NCI-H2029 (cell line): ENCODE measurements around the gene CARMIL1.
A peak's percentile ranks its signal among the peaks of the same experiment; 100 is the strongest.
"Not testable (repeated sequence)": the region's sequence is repeated elsewhere in the genome, so short reads cannot be mapped to it uniquely, and the experiment has no call there.

Experiments
- DNase-seq: peaks from one replicate; lab custom pipeline; 2025; lab: John Stamatoyannopoulos, UW

Gene CARMIL1

DNA sequence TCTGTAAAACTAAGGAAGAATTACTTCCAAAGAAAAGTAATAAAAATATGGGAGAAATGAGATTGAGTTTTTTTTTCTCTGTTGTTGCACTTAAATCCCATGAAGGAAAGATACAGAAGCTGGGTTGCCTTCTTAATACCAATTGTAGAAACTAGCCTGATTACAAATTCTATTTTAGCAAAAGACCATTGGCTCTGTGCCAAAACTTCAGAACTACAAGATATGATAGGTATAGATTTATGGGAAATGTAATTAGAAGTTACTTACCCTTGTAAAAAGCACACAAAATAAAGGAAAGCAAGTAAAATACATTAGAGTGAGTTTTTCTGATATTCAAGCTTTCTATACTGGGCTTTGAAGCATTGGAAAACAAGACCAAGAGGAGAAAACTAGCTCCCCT, 299.4 kb downstream of the CARMIL1 start:
- DNase-seq = no peak

- DNase-seq = no peak
Measured at GRCh38 chr6:25579391-25579883, 300.3 kb downstream of the CARMIL1 start.

- no peak for DNase-seq
Measured at GRCh38 chr6:25579902-25580495, 300.8 kb downstream of the CARMIL1 start.

GRCh38 chr6:25582101-25582500, 302.9 kb downstream of the CARMIL1 start:
- no peak for DNase-seq

GRCh38 chr6:25583099-25583498, 303.9 kb downstream of the CARMIL1 start:
- no peak for DNase-seq

DNA sequence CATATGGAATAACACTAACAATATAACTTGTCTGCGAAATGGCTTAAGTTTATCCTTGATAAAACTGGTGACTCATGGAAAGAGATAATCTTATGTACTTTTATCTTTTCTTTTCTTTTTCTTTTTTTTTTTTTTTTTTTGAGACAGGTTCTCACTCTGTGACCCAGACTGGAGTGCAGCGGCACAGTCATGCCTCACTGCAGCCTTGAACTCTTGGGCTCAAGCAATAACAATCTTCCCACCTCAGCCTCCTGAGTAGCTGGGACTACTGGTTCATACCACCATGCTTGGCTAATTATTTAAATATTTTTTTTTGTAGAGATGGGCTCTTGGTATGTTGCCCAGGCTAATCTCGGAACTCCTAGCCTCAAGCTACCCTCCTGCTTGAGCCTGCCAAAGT, 304.7 kb downstream of the CARMIL1 start:
- no peak for DNase-seq

- no peak for DNase-seq
Measured at GRCh38 chr6:25585225-25585624, 306.1 kb downstream of the CARMIL1 start.

GRCh38 chr6:25586119-25586518, 306.9 kb downstream of the CARMIL1 start:
- DNase-seq = not testable (repeated sequence)

- DNase-seq = no peak
Measured at GRCh38 chr6:25586927-25587326, 307.8 kb downstream of the CARMIL1 start.

DNA sequence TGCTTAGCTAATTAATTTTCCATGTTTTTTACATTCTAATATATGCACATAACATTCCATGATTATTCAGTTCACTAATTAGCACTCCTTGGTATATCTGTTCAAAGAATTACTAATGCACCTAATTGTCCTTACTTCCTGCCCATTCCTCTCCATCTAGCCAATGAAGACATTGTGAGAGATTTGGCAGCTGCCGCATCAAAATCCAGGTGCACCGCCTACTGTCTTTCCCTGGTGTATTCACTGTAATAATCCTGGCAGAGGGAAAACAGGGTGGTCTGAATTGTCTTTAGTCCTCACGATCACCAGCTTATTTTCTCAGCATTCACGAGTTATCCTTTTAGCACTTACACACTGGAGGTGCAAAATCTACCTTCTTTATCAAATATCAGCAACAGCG, 311.8 kb downstream of the CARMIL1 start:
- DNase-seq = peak; percentile 39

- DNase-seq = no peak
Measured at GRCh38 chr6:25596928-25597818, 318.0 kb downstream of the CARMIL1 start.

GRCh38 chr6:25599516-25600085, 320.4 kb downstream of the CARMIL1 start:
- no peak for DNase-seq

GRCh38 chr6:25601800-25602673, 322.9 kb downstream of the CARMIL1 start:
- DNase-seq = peak; percentile 69

GRCh38 chr6:25602674-25602982, 323.5 kb downstream of the CARMIL1 start:
- DNase-seq = no peak

DNA sequence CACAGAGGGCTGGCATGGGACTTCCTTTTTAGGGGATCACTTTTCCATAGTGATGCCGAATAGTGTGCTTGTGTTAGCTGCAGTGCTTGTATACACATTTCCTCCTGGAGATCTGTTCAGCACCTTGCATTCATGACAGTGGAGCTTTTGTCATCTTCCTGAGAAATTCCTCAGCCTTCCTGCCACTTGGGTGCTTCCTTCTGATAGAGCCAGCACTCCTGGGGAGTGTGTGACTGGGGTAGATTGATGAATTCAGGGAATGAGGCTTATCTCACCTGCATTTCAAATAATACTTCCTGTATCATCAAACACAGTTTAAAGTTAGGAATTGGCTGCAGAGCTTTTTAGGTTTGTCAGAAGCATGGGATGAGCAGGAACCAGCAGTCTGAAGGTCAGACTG, 324.1 kb downstream of the CARMIL1 start:
- DNase-seq = no peak

- DNase-seq = no peak
Measured at GRCh38 chr6:25606151-25606550, 327.0 kb downstream of the CARMIL1 start.

DNA sequence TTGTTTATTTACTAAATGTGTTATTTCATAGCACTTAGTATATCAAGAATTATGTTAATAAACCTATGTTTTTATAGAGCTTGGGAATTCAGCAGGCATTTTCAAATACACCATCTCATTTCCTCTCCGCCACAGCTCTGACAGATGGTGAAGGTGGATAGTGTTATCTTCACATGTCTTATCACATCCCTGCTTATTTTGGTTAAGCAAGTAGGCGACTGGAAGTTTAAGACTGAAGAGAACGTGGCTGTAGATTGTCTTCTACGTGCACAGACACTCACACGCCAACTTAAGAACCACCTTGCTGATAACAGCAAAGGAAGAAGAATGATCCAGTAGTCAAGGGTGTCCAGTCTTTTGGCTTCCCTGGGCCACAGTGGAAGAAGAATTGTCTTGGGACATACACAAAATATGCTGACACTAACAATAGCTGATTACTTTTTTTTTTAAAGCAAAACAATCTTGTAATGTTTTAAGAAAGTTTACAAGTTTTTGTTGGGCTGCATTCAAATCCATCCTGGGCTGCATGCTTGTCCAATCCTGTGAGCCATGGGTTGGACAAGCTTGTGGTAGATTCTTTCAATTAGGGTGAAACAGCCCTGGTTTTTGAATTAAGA, 329.5 kb downstream of the CARMIL1 start:
- DNase-seq = no peak

DNA sequence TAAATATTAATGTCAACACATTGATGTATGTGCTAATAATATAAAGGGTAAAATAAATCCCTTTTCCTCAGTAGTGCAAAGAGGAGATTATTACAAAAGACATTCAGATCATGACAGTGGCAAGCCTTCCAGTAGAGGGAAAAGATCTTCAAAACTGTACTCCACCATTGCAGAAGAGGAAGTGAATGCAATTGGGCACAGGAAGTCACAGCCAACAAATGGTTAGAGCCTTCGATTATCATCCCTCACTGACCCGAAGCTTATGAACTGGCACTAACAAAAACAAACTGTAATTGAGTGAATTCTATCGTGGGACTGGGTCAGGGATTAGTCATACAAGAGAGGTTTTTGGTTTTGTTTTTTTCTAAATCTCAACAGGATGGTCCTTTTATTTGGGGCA, 333.5 kb downstream of the CARMIL1 start:
- no peak for DNase-seq

DNA sequence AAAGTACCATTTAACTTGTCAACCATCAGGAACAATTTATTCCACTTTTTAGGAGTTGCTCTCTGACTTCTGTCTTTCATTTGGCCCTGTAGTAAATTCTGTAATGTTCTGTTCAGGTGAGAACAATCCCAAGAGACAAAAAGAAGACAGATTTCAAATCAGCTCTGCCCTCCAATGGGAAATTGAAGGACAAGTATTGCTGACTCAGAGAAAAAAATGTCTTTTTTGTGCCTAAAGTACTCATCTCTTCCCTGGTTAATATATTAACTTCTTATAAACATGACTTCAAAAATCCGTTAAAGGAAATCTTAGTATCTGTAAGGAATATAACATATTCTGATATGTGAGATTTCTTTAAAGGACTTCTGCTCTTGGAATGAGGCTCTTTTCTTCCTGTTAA, 334.2 kb downstream of the CARMIL1 start:
- DNase-seq = no peak

DNA sequence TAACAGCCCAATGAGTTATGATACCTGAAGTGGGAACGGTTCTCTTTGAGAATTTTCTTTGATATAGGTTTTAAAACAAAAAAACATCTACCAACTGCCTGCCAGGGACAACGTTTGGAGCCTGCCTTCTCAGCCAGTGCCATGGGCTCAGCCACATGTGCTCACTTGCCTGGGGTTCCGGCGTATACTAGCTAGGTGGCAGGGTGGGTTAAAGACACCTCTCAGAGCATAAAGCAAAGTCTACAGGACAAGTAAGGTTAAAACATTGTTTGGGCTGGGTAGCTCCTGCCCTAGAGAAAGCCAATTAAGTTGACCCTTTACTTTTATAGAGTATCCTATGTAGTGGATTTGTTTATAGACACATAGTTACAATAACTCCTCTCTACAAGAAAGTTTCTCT, 334.9 kb downstream of the CARMIL1 start:
- no peak for DNase-seq

DNA sequence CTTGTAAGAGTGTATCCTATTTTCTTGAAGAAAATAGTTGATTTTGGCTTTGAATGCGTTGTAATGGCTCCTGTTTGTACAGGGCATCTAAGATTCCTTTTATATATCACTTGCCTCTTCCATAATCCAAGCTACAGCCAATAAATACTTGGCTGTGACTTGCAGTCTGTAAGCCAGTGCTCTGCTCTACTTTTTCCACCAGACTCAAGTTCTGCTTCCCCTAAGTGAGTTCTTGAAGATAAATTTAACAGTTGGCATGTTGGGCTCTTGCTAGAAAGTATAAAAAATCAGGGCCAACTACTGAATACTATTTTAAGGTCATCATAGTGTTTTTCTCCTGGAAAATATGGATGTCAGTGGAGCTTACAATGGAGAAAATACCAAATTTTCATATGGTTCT, 336.3 kb downstream of the CARMIL1 start:
- DNase-seq = no peak

DNA sequence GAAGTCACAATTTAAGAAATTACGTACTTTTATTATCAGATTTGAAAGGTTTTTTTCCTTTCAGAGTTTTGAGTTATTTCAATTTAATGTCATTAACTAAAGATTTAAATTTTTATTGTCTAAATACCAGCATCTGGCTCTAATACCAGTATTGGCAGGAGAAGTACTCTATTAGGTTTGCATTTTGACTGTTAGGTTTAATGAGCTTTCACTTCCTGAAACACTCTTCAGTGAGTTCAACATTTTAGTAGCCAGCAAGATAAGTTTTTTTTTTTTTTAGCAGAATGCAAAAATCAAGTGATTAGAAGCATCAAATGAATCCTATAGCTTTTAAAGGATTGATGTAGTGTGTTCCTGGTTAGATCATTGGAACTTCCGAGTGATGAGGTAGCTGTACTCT, 338.8 kb downstream of the CARMIL1 start:
- no peak for DNase-seq
